Ramos (cell line): ENCODE results near the gene PDE4D.
"Not testable (repeated sequence)": the region's sequence is repeated elsewhere in the genome, so short reads cannot be mapped to it uniquely, and the experiment has no call there.

ENCODE experiments used
- in situ Hi-C: fragments of 300-500 bp; cut with MboI; formaldehyde crosslinking; loops from one replicate; pipeline ENCODE4 v1.14.3; 2022; ENCODE audit warnings: low sequenced_read_pairs; ENCODE audit not compliant: unreplicated experiment

Gene PDE4D

DNA sequence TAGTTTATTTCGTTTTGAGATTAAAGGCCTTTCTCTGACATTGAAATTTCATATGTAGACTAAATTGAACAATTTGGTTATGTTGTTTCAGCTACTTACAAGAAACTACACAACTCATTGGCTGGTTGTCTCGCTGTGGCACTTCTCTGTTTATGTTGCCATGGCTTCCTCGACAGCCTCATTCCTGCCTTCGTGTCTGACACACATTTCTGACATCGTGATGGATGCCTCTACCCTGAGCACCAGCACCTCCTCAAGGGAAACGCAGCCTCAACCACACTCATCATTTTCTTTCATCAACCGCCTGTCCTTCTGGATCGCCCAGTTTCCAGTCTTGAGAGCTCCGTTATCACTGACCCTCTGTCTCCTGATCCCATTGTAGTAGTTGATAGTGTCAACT lies 562.8 kb downstream of the PDE4D start:
- in situ Hi-C loops: no loop called here

DNA sequence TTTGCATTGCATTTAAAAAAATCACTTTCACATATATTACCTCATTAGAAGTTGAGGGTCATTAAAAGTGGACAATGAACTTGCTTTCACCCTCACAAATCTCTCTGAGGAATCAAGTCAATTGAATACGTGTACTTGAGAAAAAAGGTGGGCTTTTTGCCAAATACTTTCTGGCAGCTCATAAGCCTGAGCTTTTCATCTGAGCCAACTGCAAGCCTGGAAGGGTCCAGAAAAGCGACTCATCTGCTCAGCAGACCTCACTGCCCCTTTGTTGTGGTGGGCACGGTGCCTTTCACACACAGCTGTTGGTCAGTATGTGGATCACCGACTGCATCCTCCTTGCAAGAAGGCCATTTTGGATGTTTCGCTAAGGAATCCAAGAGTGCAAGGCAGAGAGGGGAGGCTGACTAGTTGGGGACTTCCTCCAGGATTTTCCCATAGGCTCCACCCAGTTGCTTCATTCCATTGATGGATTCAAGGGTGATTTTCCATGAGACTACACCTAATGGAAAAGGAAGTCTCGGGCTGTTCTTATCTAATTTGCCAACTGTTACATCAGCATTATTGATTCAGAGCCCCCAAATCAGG lies 564.7 kb downstream of the PDE4D start:
- in situ Hi-C loops: no loop called here

DNA sequence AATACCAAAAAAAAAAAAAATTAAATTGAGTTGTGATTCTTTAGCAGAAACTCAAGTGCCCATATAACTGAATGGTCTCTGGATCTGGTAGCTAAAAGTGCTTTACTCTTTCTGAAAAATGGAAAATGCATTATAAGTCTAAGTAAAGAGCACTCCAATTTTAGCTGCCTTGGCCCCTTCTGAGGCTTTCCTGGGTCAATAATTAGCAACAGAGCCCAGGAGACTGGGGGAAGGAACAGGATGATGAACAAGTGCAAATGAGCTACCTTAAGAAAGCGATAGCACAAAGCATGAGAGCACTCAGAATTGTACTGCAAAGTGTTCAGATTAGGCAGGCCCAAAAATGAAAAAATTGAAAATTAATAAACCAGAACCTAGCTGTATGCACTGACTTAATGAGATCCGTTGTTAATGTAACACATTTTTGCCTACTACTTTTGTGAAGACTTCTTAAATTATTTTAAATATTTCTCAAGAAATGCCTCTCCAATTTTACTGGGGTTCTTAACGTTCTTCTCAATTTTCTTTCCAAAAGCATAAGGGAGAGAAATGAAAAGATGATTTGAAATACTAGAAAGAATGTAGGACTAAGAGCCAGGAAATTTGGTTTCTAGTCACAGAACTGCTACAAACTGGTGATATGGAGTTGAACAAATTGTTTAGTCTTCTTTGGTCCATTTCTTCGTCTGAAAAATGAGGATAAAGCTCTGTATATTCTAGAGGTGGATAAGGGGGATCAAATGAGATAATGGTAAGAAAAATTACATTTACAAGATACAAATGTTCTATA lies 566.1 kb downstream of the PDE4D start:
- in situ Hi-C loops: no loop called here

- in situ Hi-C loops: no loop called here
Observed at GRCh38 chr5:59326596-59326995, 566.9 kb downstream of the PDE4D start.

GRCh38 chr5:59325070-59325469 lies 568.5 kb downstream of the PDE4D start:
- in situ Hi-C loops: no loop called here

- in situ Hi-C loops: no loop called here
Observed at GRCh38 chr5:59322894-59323293, 570.6 kb downstream of the PDE4D start.

- in situ Hi-C loops: no loop called here
Observed at GRCh38 chr5:59322058-59322457, 571.5 kb downstream of the PDE4D start.

GRCh38 chr5:59321642-59322041 lies 571.9 kb downstream of the PDE4D start:
- in situ Hi-C loops: no loop called here

- in situ Hi-C loops: no loop called here
Observed at GRCh38 chr5:59320420-59320819, 573.1 kb downstream of the PDE4D start.

- in situ Hi-C loops: no loop called here
Observed at GRCh38 chr5:59319250-59319649, 574.3 kb downstream of the PDE4D start.

- in situ Hi-C loops: no loop called here
Observed at GRCh38 chr5:59317774-59318205, 575.7 kb downstream of the PDE4D start.

- in situ Hi-C loops: no loop called here
Observed at GRCh38 chr5:59317023-59317773, 576.3 kb downstream of the PDE4D start.

GRCh38 chr5:59312223-59312622 lies 581.3 kb downstream of the PDE4D start:
- in situ Hi-C loops: no loop called here

GRCh38 chr5:59308685-59309084 lies 584.8 kb downstream of the PDE4D start:
- in situ Hi-C loops: not testable (repeated sequence)

DNA sequence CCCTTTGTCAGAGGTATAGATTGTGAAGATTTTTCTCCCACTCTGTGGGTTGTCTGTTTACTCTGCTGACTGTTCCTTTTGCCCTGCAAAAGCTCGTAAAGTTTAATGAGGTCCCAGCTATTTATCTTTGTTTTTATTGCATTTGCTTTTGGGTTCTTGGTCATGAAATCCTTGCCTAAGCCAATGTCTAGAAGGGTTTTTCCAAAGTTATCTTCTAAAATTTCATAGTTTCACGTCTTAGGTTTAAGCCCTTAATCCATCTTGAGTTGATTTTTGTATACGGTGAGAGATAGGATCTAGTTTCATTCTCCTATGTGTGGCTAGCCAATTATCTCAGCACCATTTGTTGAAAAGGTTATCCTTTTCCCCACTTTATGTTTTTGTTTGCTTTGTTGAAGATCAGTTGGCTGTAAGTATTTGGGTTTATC lies 590.2 kb downstream of the PDE4D start:
- in situ Hi-C loops: not testable (repeated sequence)

DNA sequence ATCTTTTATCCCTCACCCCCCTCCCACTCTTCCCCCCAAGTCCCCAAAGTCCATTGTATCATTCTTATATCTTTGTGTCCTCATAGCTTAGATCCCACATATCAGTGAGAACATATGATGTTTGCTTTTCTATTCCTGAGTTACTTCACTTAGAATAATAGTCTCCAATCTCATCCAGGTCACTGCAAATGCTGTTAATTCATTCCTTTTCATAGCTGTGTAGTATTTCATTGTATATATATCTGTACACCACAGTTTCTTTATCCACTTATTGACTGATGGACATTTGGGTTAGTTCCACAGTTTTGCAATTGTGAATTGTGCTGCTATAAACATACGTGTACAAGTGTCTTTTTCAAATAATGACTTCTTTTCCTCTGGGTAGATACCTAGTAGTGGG lies 591.0 kb downstream of the PDE4D start:
- in situ Hi-C loops: not testable (repeated sequence)

DNA sequence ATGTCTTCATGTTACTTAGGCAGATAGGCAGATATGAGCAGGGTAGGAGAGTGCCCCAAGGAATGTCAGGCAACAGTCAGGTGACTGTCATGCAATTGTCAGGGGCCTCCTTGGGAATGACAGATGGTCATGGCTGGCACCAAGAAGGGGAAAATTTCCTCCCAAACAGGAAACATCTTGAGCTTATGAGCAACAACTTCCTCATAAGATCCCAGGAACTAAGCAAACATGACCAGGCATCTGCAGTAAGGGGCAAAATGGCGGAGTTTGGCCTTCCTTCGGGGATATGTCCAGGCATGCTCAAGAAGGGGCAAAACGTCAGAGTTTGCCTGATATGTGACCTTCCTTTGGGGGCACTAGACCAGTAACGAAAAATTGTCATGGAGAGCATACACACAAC lies 591.8 kb downstream of the PDE4D start:
- in situ Hi-C loops: no loop called here

DNA sequence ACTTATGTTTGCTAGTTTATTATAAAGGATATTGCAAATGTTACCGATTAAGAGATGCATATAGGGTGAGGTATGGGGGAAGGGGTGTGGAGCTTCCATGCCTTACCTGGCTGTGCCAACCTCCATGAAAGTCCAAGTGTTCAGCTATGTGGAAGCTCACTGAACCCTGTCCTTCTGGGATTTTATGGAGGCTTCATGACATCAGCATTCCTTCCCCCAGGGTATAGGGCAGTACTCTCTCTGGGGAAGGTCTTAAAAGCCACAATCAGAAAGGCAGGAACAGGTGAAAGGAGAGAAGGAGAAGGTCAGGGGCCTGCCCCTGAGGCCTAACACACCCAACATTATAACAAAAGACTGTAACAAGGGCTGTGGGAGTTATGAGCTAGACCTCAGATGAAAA lies 592.6 kb downstream of the PDE4D start:
- in situ Hi-C loops: no loop called here

- in situ Hi-C loops: no loop called here
Observed at GRCh38 chr5:59299006-59299405, 594.5 kb downstream of the PDE4D start.

- in situ Hi-C loops: no loop called here
Observed at GRCh38 chr5:59296317-59297264, 596.9 kb downstream of the PDE4D start.
